Measurements from ENCODE around the gene DDX20.

DDX20 gene, protein sequence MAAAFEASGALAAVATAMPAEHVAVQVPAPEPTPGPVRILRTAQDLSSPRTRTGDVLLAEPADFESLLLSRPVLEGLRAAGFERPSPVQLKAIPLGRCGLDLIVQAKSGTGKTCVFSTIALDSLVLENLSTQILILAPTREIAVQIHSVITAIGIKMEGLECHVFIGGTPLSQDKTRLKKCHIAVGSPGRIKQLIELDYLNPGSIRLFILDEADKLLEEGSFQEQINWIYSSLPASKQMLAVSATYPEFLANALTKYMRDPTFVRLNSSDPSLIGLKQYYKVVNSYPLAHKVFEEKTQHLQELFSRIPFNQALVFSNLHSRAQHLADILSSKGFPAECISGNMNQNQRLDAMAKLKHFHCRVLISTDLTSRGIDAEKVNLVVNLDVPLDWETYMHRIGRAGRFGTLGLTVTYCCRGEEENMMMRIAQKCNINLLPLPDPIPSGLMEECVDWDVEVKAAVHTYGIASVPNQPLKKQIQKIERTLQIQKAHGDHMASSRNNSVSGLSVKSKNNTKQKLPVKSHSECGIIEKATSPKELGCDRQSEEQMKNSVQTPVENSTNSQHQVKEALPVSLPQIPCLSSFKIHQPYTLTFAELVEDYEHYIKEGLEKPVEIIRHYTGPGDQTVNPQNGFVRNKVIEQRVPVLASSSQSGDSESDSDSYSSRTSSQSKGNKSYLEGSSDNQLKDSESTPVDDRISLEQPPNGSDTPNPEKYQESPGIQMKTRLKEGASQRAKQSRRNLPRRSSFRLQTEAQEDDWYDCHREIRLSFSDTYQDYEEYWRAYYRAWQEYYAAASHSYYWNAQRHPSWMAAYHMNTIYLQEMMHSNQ

GRCh38 chr1:111755331-111756123, at the start of gene DDX20:
DDX20 (plus strand) TSS chr1:111755901; CDS start chr1:111755925, 24 bp downstream.
- DNase-seq = peak; percentile 94

- no peak for DNase-seq
Measured at GRCh38 chr1:111706921-111707320, 48.8 kb upstream of the DDX20 start.

DNA sequence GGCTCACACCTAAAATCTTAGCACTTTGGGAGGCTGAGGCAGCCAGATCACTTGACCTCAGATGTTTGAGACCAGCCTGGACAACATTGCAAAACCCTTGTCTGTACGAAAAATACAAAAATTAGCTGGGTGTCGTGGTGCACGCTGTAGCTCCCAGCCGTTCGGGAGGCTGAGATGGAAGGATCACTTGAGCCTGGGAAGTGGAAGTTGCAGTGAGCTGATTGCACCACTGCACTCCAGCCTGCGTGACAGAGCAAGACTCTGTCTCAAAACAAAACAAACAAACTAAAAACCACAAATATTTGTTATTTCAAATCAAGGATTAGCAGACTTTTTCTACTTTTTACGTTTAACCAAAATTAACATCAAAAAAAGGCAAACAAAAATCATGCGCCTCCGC, 47.8 kb upstream of the DDX20 start:
- no peak for DNase-seq

DNA sequence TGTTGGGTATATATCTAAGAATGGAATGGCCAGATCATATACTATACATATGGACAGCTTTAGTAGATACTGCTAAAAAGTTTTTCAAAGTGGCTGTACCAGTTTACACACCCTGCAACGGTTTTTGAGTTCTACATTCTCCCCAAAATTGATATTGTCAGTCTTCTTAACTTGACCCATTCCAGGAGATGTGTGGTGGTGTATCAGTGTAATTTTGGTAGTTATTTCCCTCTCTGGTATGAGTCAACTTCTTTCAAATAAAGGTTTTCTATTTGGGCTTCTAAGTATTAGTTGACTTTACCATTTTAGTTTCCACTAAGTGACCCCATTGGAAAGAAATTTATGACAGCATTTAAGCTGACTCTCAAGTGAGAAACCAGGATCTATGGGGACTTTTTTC, 45.7 kb upstream of the DDX20 start:
- DNase-seq = no peak

GRCh38 chr1:111716333-111716732, 39.4 kb upstream of the DDX20 start:
- no peak for DNase-seq

DNA sequence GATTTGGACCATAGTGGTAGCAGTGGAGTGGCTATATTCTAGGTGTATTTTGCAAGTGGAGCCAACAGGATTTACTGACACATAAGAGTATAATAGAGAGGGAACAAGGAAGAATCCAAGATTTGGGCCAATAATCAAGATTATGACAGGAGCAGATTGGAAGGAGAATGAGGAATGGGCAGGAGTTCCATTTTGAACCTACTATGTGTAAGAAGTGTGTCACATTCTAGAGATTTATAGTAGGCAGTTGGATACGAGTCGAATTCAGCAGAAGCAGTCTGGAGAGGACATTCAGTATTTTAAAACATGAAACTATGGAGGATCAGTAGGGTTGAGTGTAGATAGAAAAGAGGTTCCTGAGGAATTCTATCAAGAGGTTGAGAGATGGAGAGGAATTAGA, 38.3 kb upstream of the DDX20 start:
- DNase-seq = no peak

DNA sequence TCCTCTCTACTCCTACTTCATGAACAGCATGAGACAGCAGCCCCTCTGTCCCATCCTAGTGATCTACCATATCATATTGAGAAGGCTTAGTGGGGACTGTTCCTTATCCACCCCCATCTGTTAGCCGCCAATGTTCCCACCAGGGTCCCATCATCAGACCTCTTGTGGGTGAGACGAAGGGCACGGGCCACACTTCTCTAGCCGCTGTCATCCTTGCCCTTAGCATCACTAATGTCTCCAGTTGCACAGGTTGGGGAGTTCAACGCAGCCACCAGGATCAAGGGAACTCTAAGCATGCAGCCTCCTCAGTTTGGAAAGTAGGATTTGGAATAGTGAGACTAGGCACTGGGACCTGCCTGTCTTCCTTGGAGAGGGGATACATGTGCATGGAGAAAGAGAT, 36.6 kb upstream of the DDX20 start:
- DNase-seq = no peak

GRCh38 chr1:111719674-111720132, 36.0 kb upstream of the DDX20 start:
- DNase-seq = no peak

DNA sequence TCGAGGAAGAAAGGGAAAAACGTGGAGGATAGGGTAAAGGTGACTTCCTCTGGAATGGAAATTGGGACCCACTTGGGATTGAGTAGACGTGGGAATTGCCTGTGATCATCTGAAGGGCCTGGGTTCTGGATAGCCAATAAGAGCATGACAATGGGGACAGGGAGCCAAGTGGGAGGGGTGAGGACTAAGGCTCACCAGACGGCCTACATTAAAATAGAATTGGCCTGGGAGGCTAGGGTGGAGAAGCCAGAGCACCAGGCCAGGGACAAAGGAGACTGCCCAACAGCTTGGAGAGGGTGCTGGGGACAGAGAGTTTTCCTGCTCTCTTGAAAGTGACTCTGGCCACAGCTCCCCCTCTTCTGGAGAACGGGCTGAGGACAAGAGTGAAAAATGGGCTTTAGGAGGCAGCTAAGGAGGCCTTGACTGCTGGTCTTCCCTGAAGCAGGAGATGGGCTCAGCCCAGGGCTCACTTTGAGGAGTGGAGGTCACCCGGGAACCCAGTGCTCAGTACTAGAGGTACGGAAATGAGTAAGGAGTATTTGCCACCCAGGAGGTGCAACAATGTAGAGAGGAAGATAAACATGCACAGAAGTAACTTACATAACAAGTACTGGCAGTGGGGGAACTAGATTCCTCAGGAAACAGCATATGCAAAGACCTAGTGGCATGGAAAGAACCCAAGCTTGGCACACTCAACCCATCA, 35.3 kb upstream of the DDX20 start:
- DNase-seq = no peak

DNA sequence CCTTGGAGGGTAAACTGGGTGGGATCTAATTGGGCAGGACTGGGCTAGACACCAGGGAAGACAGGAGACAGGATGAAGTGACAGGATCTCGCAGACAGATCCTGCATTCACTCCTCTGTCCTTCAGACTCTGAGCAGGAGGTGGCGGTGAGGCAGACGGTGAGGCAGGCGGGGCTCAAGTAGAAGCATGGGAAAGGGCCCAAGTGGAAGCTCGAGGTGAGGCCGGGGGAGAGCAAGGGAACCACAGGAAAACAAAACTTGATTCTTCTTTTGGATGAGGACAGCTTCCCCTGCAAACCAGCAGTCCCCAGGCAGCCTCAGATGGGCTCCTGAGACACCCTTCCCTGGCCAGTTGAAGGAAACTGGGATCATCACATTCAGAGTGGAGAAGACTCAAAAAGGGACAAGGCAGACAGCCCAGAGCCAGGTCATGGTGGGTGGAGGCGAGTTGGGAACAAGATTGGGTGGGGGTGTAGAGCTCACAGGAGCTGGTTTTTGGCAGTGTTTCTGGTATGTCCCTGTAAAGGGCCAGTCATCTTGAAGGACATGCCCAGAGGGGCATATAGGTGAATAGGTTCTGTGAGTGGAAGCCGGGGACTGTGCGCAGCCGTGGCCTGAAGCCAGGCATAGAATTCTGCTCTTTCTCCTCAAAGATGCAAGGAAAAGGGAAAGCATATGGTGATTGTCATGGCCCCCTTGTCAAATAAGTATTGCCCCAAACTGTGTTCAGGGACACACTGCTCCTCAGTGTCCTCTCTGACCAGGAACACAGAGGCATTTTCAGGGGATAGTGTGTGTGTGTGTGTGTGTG, 34.5 kb upstream of the DDX20 start:
- DNase-seq = no peak

DNA sequence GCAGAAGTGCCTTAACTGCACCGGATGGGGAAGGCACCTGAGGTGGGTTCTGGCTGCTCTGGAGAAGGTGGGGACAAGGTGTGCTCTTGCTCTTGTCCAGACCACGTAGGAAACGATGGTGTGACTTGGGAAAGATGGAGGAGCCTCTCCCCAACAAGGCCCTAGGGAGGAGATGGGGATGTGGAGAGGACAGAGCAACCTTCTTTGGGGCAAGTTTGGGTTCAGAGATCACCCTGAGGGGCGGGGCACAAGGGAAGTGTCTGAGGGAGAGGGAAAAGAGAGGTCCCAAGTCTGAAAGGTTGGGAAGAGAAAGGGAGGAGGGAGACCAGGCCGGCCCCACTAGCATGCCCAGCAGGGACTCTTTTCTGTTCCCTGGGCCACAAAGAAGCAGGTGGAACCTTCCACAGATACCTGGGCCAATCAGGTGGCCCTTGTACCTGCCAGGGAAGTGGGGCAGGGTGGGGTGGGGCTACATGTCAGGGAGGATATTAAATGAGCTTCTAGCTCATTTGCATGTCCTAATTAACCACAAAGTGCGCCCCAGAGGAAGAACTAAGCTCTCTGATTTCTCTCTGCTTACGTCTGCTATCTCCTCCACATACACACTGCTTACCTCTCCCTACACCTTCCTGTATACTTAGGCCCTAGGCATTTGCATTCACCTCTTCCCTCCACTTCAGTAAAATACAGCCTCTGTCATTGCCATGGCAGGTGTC, 32.5 kb upstream of the DDX20 start:
- DNase-seq = no peak

- no peak for DNase-seq
Measured at GRCh38 chr1:111723871-111724270, 31.8 kb upstream of the DDX20 start.

GRCh38 chr1:111725192-111725591, 30.5 kb upstream of the DDX20 start:
- no peak for DNase-seq

- DNase-seq = no peak
Measured at GRCh38 chr1:111727056-111727455, 28.6 kb upstream of the DDX20 start.

DNA sequence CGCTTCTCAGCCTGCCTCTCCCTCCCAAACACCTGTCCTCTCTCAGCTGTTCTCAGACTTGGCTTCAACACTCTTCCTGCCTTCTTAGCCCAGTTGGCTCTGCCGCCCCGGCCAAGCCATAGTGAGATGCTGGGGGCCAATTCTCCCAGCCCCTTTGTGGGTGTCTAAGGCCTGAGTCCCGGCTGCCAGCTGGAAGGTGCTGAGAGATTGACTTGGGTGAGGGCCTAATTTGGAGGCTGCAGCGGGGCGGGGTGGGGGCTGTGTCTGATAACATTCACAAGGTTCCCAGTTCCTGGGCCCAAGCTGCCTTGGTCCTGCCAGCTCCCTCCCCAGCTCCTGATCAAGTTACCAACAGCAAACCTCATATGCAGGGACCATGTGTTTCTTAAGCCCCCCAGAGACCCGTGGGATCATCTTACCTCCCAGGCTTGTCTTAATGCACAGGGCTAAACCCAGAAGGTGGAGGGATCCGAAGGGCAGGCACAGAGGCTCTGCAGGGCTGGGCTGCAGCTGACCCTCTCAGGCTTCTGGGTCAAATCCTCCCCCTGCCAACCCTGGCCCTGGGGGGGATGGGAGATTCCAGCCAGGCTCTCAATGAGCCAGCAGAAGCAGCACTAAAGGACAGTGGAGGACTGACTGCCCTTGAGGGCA, 26.3 kb upstream of the DDX20 start:
- no peak for DNase-seq

DNA sequence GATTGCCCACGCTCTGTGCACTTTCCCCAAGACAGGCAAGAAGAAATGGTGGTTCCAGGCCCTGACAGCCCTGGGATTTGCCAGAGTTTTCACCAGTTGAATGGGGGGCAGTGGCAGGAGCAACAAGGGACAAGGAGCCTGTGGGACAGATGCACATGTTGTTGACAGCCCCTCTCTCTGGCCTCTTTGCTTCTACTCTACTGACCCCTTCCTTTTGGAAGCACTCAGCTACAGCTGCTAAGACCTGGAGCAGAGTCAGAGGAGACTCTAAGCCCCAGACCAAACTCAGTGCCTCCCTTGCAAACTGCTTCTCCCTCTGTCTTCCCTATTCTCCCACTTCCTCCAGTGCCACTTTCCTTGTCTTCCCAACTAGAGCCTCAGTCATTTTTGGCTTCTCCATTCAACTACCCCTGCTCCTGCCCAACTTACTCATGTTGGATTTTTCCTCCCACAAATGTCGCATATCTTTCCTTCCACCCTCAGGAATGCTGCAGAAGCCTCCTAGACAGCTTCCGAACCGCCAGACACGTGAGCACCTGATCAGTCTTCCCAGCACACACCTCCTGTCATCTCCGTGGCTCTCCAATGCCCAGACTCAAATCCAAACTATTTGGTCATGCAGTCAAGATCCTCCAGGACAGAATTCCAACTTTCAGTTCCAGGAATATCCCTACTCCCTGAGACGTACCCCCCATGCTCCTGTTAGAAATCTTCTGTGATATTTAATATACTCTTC, 25.6 kb upstream of the DDX20 start:
- DNase-seq = no peak

GRCh38 chr1:111730706-111731105, 25.0 kb upstream of the DDX20 start:
- DNase-seq = no peak

- DNase-seq = no peak
Measured at GRCh38 chr1:111731956-111732355, 23.7 kb upstream of the DDX20 start.

DNA sequence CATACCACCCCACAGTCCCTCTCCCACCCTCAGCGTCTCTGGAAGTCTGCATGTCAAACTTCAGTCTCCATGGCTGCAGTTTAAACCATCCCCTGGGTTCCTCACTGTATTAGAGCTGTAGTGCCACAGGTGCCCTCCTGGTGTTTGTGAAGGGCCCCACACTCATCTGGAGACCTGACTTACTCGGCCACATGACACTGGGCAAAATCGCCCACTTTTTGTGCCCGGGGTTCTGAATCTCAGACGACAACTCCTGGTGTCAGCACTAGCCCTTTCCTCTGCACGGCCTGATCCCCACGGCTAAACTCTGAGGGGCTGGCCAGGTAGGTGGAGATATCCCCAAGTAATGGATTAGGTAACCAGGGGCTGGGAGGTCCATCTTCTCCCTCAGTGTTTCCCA, 23.0 kb upstream of the DDX20 start:
- DNase-seq = no peak

Measured in NCI-H2107 (cell line).